HepG2 (cell line): ENCODE data around the gene RUFY2. TPM values are rescaled to one million over a fixed set of nuclear protein-coding genes. Genes with fewer than 3 reads are reported as not detected.

Experiments used
- EP300 ChIP-seq, 3 experiments: sonication (generic) in 1 of 3; formaldehyde crosslinking in 1 of 3; IDR thresholded peaks; 2 replicates each; pipeline versions ENCODE4 v1.5.1 to v1.6.1; 2011 to 2020; ENCODE audit warnings: low read depth in 2 of 3, low read length in 2 of 3, borderline replicate concordance in 1 of 3, improper control_type of control experiment in 1 of 3, mild to moderate bottlenecking in 1 of 3, missing genetic modification reagents in 1 of 3, moderate library complexity in 1 of 3
- HNF4A ChIP-seq: sonication (generic); formaldehyde crosslinking; IDR thresholded peaks from 2 replicates; pipeline ENCODE4 v1.4.0; 2020; ENCODE audit warnings: missing genetic modification reagents
- KDM6A ChIP-seq: IDR thresholded peaks from 2 replicates; pipeline ENCODE4 v1.6.1; 2016; ENCODE audit warnings: low read depth
- MLLT10 ChIP-seq: sonication (generic); formaldehyde crosslinking; IDR thresholded peaks from 2 replicates; pipeline ENCODE4 v1.4.0; 2020; ENCODE audit warnings: missing genetic modification reagents
- NFATC3 ChIP-seq: sonication (generic); formaldehyde crosslinking; IDR thresholded peaks from 2 replicates; pipeline ENCODE4 v1.5.1; 2020; ENCODE audit warnings: mild to moderate bottlenecking, missing genetic modification reagents
- NR2F6 ChIP-seq, 2 experiments: IDR thresholded peaks; 2 replicates each; pipeline ENCODE4 v1.6.1; 2016; ENCODE audit warnings: antibody characterized with exemption in 1 of 2, mild to moderate bottlenecking in 1 of 2
- PCBP1 ChIP-seq: fragments of 200-400 bp; formaldehyde crosslinking; IDR thresholded peaks from 2 replicates; pipeline ENCODE4 v1.6.1; 2017; ENCODE audit warnings: mild to moderate bottlenecking, low read depth, low read length, borderline replicate concordance
- RBM39 ChIP-seq: fragments of 200-400 bp; formaldehyde crosslinking; IDR thresholded peaks from one replicate; pipeline ENCODE4 v1.6.1; 2018; ENCODE audit warnings: antibody characterized with exemption, mild to moderate bottlenecking, low read depth, low read length; ENCODE audit not compliant: poor library complexity, severe bottlenecking
- RERE ChIP-seq: IDR thresholded peaks from 2 replicates; pipeline ENCODE4 v1.6.1; 2016; ENCODE audit warnings: low read depth, missing genetic modification reagents, missing compliant biosample characterization
- SMAD3 ChIP-seq: sonication (generic); formaldehyde crosslinking; IDR thresholded peaks from 2 replicates; pipeline ENCODE4 v1.4.0; 2020; ENCODE audit warnings: missing genetic modification reagents
- ZNF235 ChIP-seq: sonication (generic); formaldehyde crosslinking; IDR thresholded peaks from 2 replicates; pipeline ENCODE4 v1.8.1; 2023; ENCODE audit warnings: mild to moderate bottlenecking, missing genetic modification reagents, borderline replicate concordance
- polyA plus RNA-seq, 8 experiments: library from polyadenylated mRNA; depleted of rRNA in 3 of 8; stranded (reverse) in 7 of 8; unstranded in 1 of 8; fragments of >200 nt; fragmentation: Illumina TruSeq in 4 of 8; extraction: Trizol in 4 of 8; gene quantifications; 2 replicates each; pipeline versions ENCODE4 v1.2.1 to v1.2.3, GENCODE V29; 2011 to 2016; ENCODE audit warnings: low read depth in 4 of 8, missing spikeins in 1 of 8, mixed read lengths in 1 of 8; ENCODE audit not compliant: insufficient read depth in 1 of 8
- total RNA-seq, 5 experiments: library from RNA; depleted of rRNA; stranded (reverse); fragments of >200 nt; fragmentation: Illumina TruSeq; extraction: Trizol; gene quantifications; 2 replicates each; pipeline ENCODE4 v1.2.3, GENCODE V29; 2016; ENCODE audit warnings: low read depth in 1 of 5
- TF ChIP-seq, protein P1 (sequence below): sonication (generic); formaldehyde crosslinking; IDR thresholded peaks from 2 replicates; pipeline ENCODE4 v1.4.0; 2020; ENCODE audit warnings: mild to moderate bottlenecking, missing genetic modification reagents
- TF ChIP-seq, protein P2 (sequence below): sonication (generic); formaldehyde crosslinking; IDR thresholded peaks from 2 replicates; pipeline ENCODE4 v1.5.1; 2020; ENCODE audit warnings: mild to moderate bottlenecking, missing genetic modification reagents, borderline replicate concordance
- TF ChIP-seq, protein P3 (sequence below): sonication (generic); formaldehyde crosslinking; IDR thresholded peaks from 2 replicates; pipeline ENCODE4 v1.5.0; 2020; ENCODE audit warnings: missing genetic modification reagents, mild to moderate bottlenecking, borderline replicate concordance

Gene RUFY2
- total and polyA plus RNA-seq, 2 of the 13 experiments (the other 11 are each of a cell fraction or from before 2014, with no cell fraction given): 10.1 to 16.1 TPM

GRCh38 chr10:68303849-68304412, 103.1 kb downstream of the RUFY2 start (continued):
- TF ChIP-seq, protein P1, sequence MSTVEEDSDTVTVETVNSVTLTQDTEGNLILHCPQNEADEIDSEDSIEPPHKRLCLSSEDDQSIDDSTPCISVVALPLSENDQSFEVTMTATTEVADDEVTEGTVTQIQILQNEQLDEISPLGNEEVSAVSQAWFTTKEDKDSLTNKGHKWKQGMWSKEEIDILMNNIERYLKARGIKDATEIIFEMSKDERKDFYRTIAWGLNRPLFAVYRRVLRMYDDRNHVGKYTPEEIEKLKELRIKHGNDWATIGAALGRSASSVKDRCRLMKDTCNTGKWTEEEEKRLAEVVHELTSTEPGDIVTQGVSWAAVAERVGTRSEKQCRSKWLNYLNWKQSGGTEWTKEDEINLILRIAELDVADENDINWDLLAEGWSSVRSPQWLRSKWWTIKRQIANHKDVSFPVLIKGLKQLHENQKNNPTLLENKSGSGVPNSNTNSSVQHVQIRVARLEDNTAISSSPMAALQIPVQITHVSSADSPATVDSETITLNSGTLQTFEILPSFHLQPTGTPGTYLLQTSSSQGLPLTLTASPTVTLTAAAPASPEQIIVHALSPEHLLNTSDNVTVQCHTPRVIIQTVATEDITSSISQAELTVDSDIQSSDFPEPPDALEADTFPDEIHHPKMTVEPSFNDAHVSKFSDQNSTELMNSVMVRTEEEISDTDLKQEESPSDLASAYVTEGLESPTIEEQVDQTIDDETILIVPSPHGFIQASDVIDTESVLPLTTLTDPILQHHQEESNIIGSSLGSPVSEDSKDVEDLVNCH (CRISPR knock-in tag): no peak
- TF ChIP-seq RBM39 (no peak), NFATC3 (CRISPR knock-in tag) (no peak), SMAD3 (CRISPR knock-in tag) (no peak), EP300 (IDR thresholded peaks at IDR 0.05; ENCODE audit: low read depth in 2 of 2, low read length in 2 of 2) (0 out of 4 replicates have a peak, but pooled peaks of 1 of the 2 experiments have one; percentile 31), EP300 (CRISPR knock-in tag; IDR thresholded peaks at IDR 0.05; ENCODE audit: borderline replicate concordance) (no peak), PCBP1 (no peak), NR2F6 (IDR thresholded peaks at IDR 0.05) (peak; percentile 60), NR2F6 (CRISPR knock-in tag; IDR thresholded peaks at IDR 0.05) (peak; percentile 58; the same call in 1 of the 2 replicates), HNF4A (CRISPR knock-in tag) (peak; percentile 95), ZNF235 (CRISPR knock-in tag) (no peak), KDM6A (0 out of 2 replicates have a peak, but pooled peaks have one; percentile 30), RERE (CRISPR knock-in tag) (no peak), MLLT10 (no peak)
- TF ChIP-seq, protein P2, sequence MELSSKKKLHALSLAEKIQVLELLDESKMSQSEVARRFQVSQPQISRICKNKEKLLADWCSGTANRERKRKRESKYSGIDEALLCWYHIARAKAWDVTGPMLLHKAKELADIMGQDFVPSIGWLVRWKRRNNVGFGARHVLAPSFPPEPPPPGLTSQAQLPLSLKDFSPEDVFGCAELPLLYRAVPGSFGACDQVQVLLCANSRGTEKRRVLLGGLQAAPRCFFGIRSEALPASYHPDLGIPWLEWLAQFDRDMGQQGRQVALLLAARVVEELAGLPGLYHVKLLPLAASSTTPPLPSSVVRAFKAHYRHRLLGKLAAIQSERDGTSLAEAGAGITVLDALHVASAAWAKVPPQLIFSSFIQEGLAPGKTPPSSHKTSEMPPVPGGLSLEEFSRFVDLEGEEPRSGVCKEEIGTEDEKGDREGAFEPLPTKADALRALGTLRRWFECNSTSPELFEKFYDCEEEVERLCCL (CRISPR knock-in tag): no peak
- TF ChIP-seq, protein P3, sequence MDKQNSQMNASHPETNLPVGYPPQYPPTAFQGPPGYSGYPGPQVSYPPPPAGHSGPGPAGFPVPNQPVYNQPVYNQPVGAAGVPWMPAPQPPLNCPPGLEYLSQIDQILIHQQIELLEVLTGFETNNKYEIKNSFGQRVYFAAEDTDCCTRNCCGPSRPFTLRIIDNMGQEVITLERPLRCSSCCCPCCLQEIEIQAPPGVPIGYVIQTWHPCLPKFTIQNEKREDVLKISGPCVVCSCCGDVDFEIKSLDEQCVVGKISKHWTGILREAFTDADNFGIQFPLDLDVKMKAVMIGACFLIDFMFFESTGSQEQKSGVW (CRISPR knock-in tag): no peak
